ENCODE results near the gene PDE7B.

GRCh38 chr6:135983718-135984343 is 132.3 kb downstream of the PDE7B start:
- TF ChIP-seq TAF1 (IDR thresholded peaks at IDR 0.05; ENCODE audit: borderline replicate concordance, insufficient read depth, low read length), result no peak
- no peak for TF ChIP-seq SIN3A (IDR thresholded peaks at IDR 0.05; ENCODE audit: borderline replicate concordance, insufficient read depth, low read length)
- TF ChIP-seq REST (IDR thresholded peaks at IDR 0.05; ENCODE audit: insufficient read depth in 1 of 2, low read depth in 2 of 2, low read length in 2 of 2), result no peak
- TF ChIP-seq POLR2AphosphoS5 (IDR thresholded peaks at IDR 0.05; ENCODE audit: low read depth, low read length), result no peak

Data from PFSK-1 (cell line).